Type B pancreatic cell (in vitro differentiated cells): Measurements from ENCODE around the gene STK33. TPM values are rescaled to one million over a fixed set of nuclear protein-coding genes. Genes with fewer than 3 reads are reported as not detected.

Experiments used
- DNase-seq: peaks from one replicate; pipeline ENCODE4 v3.0.0; 2021; ENCODE audit warnings: mixed read lengths; ENCODE audit not compliant: unreplicated experiment; ENCODE audit errors: extremely low spot score
- H3K27ac Mint-ChIP-seq: 2 replicates; pipeline ENCODE4 v1.8.0; 2021; ENCODE audit warnings: mild to moderate bottlenecking, mixed read lengths
- H3K27me3 Mint-ChIP-seq: 2 replicates; pipeline ENCODE4 v1.8.0; 2021; ENCODE audit warnings: mixed read lengths
- H3K36me3 Mint-ChIP-seq: 2 replicates; pipeline ENCODE4 v1.8.0; 2021; ENCODE audit warnings: mixed read lengths
- H3K4me1 Mint-ChIP-seq: one replicate; pipeline ENCODE4 v1.8.0; 2021; ENCODE audit warnings: mixed read lengths; ENCODE audit not compliant: unreplicated experiment
- H3K4me3 Mint-ChIP-seq: 2 replicates; pipeline ENCODE4 v1.8.0; 2021; ENCODE audit warnings: mild to moderate bottlenecking, mixed read lengths
- H3K9me3 Mint-ChIP-seq: 2 replicates; pipeline ENCODE4 v1.8.0; 2021; ENCODE audit warnings: mixed read lengths
- CTCF ChIP-seq: fragments of 200-600 bp; sonication (generic); conservative IDR thresholded peaks from 2 replicates; pipeline ENCODE4 v1.5.0; 2021; ENCODE audit warnings: antibody characterized with exemption, mild to moderate bottlenecking
- total RNA-seq: library from RNA; stranded (reverse); gene quantifications from 2 replicates; pipeline ENCODE4 v1.2.1, GENCODE V29; 2021; ENCODE audit warnings: low replicate concordance

The STK33 gene
- total RNA-seq, 1 donor from 2014 or later = 20.3 TPM

GRCh38 chr11:8617063-8617462, 23.0 kb upstream of the STK33 start:
- H3K4me1 Mint-ChIP-seq = peaks cover 9% of the 10 kb centered on the region
- no peak for DNase-seq
- H3K36me3 Mint-ChIP-seq = no peaks in the 10 kb centered on the region
- no peaks in the 10 kb centered on the region for H3K9me3 Mint-ChIP-seq
- TF ChIP-seq CTCF = no peak
- no peak overlapping the region for H3K4me3 Mint-ChIP-seq
- H3K27ac Mint-ChIP-seq = no peak overlapping the region
- no peaks in the 10 kb centered on the region for H3K27me3 Mint-ChIP-seq

GRCh38 chr11:8615291-8616032, 21.4 kb upstream of the STK33 start:
- no peak for TF ChIP-seq CTCF
- Mint-ChIP-seq H3K4me3 (no peak overlapping the region), H3K4me1 (peaks cover 15% of the 10 kb centered on the region), H3K27ac (no peak overlapping the region), H3K27me3 (no peaks in the 10 kb centered on the region), H3K9me3 (no peaks in the 10 kb centered on the region), H3K36me3 (no peaks in the 10 kb centered on the region)
- DNase-seq = no peak

- no peak for DNase-seq
- H3K36me3 Mint-ChIP-seq = no peaks in the 10 kb centered on the region
Observed at GRCh38 chr11:8614497-8614896, 20.5 kb upstream of the STK33 start.

GRCh38 chr11:8613036-8613435, 19.0 kb upstream of the STK33 start:
- no peak for TF ChIP-seq CTCF

More at GRCh38 chr11:8614497-8614896, 20.5 kb upstream of the STK33 start:
- TF ChIP-seq CTCF = no peak
- H3K9me3 Mint-ChIP-seq = no peaks in the 10 kb centered on the region
- no peak overlapping the region for H3K4me3 Mint-ChIP-seq
- H3K27me3 Mint-ChIP-seq = no peaks in the 10 kb centered on the region
- no peak overlapping the region for H3K27ac Mint-ChIP-seq
- H3K4me1 Mint-ChIP-seq = peaks cover 20% of the 10 kb centered on the region

GRCh38 chr11:8612522-8612921, 18.5 kb upstream of the STK33 start:
- Mint-ChIP-seq H3K27ac (no peak overlapping the region), H3K4me1 (peaks cover 20% of the 10 kb centered on the region), H3K9me3 (no peaks in the 10 kb centered on the region), H3K27me3 (no peaks in the 10 kb centered on the region), H3K4me3 (no peak overlapping the region), H3K36me3 (no peaks in the 10 kb centered on the region)
- no peak for TF ChIP-seq CTCF
- DNase-seq = no peak

More at GRCh38 chr11:8613036-8613435, 19.0 kb upstream of the STK33 start:
- no peak overlapping the region for H3K4me3 Mint-ChIP-seq
- H3K27ac Mint-ChIP-seq = no peak overlapping the region
- no peaks in the 10 kb centered on the region for H3K9me3 Mint-ChIP-seq
- DNase-seq = no peak
- H3K27me3 Mint-ChIP-seq = no peaks in the 10 kb centered on the region
- peaks cover 20% of the 10 kb centered on the region for H3K4me1 Mint-ChIP-seq
- no peaks in the 10 kb centered on the region for H3K36me3 Mint-ChIP-seq
